ENCODE data around the gene MKS1.

GRCh38 chr17:58231641-58232040, 12.6 kb upstream of the MKS1 start:
- TF ChIP-seq CTCF (IDR thresholded peaks at IDR 0.05; ENCODE audit: low read length), result no peak
- no peak for TF ChIP-seq EZH2 (optimal IDR thresholded peaks at IDR 0.05; ENCODE audit: low read depth, low read length)

Data from MM.1S (cell line).